ENCODE data around the gene GNG14. TPM values are rescaled to one million over a fixed set of nuclear protein-coding genes. Genes with fewer than 3 reads are reported as not detected.

The GNG14 gene
- total RNA-seq, 2 donors from 2014 or later, result not detected

DNA sequence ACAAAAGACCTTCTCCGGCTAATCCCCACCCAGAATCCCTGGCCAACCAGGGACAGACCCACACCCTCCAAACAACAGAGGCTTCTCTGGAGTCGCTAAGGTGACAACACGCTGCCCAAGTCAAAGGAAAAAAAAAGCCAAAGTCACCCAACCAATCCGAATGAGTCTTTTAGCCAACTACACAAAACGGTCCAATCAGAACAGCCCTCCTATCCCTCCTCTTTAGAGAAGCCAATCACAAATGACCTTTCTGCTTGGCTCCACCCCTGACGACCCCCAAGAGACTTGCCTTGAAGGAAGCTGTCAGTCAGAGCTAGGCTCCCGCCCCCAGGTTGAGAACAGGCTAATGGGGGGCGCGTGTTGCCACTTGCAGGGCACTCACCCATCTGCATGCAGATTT lies 15.2 kb downstream of the GNG14 start:
- no peak overlapping the region for H3K27ac ChIP-seq
- H3K4me3 ChIP-seq, result no peak overlapping the region
- TF ChIP-seq, protein P1, sequence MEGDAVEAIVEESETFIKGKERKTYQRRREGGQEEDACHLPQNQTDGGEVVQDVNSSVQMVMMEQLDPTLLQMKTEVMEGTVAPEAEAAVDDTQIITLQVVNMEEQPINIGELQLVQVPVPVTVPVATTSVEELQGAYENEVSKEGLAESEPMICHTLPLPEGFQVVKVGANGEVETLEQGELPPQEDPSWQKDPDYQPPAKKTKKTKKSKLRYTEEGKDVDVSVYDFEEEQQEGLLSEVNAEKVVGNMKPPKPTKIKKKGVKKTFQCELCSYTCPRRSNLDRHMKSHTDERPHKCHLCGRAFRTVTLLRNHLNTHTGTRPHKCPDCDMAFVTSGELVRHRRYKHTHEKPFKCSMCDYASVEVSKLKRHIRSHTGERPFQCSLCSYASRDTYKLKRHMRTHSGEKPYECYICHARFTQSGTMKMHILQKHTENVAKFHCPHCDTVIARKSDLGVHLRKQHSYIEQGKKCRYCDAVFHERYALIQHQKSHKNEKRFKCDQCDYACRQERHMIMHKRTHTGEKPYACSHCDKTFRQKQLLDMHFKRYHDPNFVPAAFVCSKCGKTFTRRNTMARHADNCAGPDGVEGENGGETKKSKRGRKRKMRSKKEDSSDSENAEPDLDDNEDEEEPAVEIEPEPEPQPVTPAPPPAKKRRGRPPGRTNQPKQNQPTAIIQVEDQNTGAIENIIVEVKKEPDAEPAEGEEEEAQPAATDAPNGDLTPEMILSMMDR (IDR thresholded peaks at IDR 0.05), result no peak
- H3K36me3 ChIP-seq, result peaks cover 79% of the 10 kb centered on the region
- H3K9me3 ChIP-seq, result no peaks in the 10 kb centered on the region
- DNase-seq (ENCODE audit: low spot score), result no peak
- H3K27me3 ChIP-seq, result no peaks in the 10 kb centered on the region
- no peaks in the 10 kb centered on the region for H3K4me1 ChIP-seq

DNA sequence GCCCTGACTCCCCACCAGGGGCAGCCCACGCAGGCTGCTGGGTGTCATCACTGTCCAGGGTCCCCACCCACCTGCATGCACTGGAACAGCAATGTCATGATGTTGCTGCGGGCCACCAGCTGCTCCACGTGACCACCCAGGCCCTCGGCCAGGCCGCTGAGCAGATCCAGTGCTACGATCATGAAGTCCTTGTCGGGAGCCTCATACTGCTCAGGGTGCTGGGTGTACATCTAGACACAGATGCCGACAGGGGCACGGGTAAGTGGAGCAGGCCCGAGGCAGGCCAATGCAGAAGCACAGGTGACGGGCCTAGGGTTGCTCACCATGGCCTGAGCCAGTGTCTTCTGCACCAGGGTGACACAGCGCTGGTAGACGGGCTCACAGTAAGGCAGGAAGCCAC lies 17.4 kb downstream of the GNG14 start:
- H3K4me1 ChIP-seq, result no peaks in the 10 kb centered on the region
- H3K27ac ChIP-seq, result no peak overlapping the region
- H3K9me3 ChIP-seq, result no peaks in the 10 kb centered on the region
- peaks cover 97% of the 10 kb centered on the region for H3K36me3 ChIP-seq
- DNase-seq (ENCODE audit: low spot score), result no peak
- H3K4me3 ChIP-seq, result no peak overlapping the region
- no peaks in the 10 kb centered on the region for H3K27me3 ChIP-seq
- TF ChIP-seq, protein P1 (IDR thresholded peaks at IDR 0.05), result no peak

DNA sequence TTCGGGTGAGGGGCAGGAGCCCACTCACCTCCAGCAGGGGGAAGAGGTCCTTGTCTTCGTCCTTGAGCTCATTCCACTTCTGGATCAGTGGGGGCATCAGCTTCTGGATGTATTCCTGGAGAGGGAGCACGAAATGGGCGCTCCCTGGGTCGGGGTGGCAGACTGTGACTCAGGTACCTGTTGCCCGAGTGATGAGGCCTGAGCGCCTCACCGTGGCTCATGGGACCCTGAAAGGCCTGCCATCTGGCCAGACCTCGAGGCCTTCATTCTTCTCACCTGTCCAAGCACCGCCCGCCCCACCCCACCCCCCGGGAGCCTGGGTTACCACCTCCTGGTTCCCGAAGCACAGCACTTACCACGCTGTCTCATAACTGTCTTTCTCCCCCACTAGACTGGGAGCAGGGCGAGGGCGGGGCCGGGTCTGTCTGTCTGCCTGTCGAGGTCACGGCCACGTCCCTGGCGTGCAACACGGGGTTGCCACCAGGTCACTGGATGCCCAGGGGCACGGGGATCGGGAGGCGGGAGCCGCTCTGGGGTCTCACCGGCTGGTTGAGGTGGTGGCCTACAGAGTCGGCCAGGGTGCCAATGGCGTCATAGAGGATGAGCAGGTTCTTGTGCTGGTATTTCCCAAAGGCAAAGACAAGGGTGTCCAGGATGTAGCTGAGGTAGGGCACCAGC lies 18.0 kb downstream of the GNG14 start:
- TF ChIP-seq, protein P1 (IDR thresholded peaks at IDR 0.05), result no peak
- H3K9me3 ChIP-seq, result no peaks in the 10 kb centered on the region
- no peak overlapping the region for H3K4me3 ChIP-seq
- DNase-seq (ENCODE audit: low spot score), result no peak
- H3K36me3 ChIP-seq, result peaks cover 97% of the 10 kb centered on the region
- H3K27me3 ChIP-seq, result no peaks in the 10 kb centered on the region
- H3K4me1 ChIP-seq, result no peaks in the 10 kb centered on the region
- H3K27ac ChIP-seq, result no peak overlapping the region

DNA sequence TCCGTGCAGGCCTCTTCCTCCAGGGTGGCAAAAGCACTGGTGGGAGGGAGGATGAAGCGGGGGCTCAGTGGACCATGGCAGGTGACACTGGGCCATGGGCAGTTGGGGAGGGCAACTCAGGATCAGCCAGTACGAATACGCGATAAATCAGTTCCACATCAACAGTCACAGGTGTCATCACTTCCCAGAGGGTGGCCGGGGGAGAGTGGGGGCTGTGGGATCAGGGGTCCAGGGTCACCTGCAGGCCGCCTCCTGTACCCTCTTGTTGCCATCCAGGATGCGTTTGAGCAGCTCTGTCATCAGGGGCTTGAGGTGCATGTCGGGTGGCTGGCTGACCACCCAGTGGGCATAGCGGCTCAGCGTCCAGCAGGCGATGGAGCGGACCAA lies 18.5 kb downstream of the GNG14 start:
- Histone ChIP-seq H3K4me3 (no peak overlapping the region), H3K4me1 (no peaks in the 10 kb centered on the region), H3K27ac (no peak overlapping the region), H3K27me3 (no peaks in the 10 kb centered on the region), H3K9me3 (no peaks in the 10 kb centered on the region), H3K36me3 (peaks cover 97% of the 10 kb centered on the region)
- TF ChIP-seq, protein P1 (IDR thresholded peaks at IDR 0.05), result no peak
- DNase-seq (ENCODE audit: low spot score), result no peak

DNA sequence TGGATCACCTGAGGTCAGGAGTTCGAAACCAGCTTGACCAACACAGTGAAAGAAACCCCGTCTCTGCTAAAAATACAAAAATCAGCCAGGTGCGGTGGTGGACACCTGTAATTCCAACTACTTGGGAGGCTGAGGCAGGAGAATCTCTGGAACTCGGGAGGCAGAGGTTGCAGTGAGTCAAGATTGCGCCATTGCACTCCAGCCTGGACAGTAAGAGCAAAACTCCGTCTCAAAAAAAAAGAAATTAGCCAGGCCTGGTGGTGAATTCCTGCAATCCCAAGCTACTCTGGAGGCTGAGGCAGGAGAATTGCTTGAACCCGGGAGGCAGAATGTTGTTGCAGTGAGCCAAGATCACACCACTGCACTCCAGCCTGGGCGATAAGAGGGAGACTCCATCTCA lies 20.8 kb downstream of the GNG14 start:
- Histone ChIP-seq H3K4me1 (no peaks in the 10 kb centered on the region), H3K36me3 (peaks cover 94% of the 10 kb centered on the region), H3K27me3 (no peaks in the 10 kb centered on the region), H3K9me3 (no peaks in the 10 kb centered on the region), H3K27ac (no peak overlapping the region), H3K4me3 (no peak overlapping the region)
- DNase-seq (ENCODE audit: low spot score), result no peak
- TF ChIP-seq, protein P1 (IDR thresholded peaks at IDR 0.05), result no peak

DNA sequence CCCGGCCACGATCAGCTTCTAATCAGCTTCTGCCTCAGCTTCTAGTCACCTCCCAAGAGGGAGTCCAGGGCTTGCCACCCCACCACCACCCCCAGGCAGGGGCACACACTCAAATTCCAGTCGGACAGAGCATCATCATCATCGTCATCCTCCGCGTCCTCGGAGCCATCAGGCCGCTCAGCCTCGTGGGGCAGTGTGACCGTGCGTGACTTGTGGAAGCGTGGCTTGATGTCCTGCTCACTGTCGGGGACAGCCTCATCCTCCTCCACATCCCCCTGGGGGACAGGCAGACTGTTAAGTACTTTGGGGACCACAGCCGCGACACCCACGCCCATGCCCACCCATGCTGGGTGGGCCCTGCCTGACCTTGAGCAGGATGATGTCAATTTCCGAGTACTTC lies 23.4 kb downstream of the GNG14 start:
- no peak overlapping the region for H3K4me3 ChIP-seq
- DNase-seq (ENCODE audit: low spot score), result no peak
- TF ChIP-seq, protein P1 (IDR thresholded peaks at IDR 0.05), result no peak
- no peaks in the 10 kb centered on the region for H3K4me1 ChIP-seq
- no peaks in the 10 kb centered on the region for H3K9me3 ChIP-seq
- H3K27me3 ChIP-seq, result no peaks in the 10 kb centered on the region
- H3K27ac ChIP-seq, result no peak overlapping the region
- H3K36me3 ChIP-seq, result peaks cover 92% of the 10 kb centered on the region
